NCI-H460 (cell line): ENCODE data around the gene CADPS. TPM values are rescaled to one million over a fixed set of nuclear protein-coding genes. Genes with fewer than 3 reads are reported as not detected.
"Not testable (repeated sequence)": the region's sequence is repeated elsewhere in the genome, so short reads cannot be mapped to it uniquely, and the experiment has no call there.

Experiments used
- DNase-seq: peaks from one replicate; pipeline ENCODE4 v3.0.0-alpha.2; 2016; ENCODE audit warnings: low read depth; ENCODE audit errors: extremely low read depth
- total RNA-seq: library from RNA; depleted of rRNA; stranded (reverse); fragments of >200 nt; shearing (Covaris generic); gene quantifications from 2 replicates; pipeline ENCODE4 v1.2.3, GENCODE V29; 2014

Gene CADPS
- total RNA-seq, 1 experiment from 2014 or later = not detected

GRCh38 chr3:62604751-62605351 is 270.4 kb downstream of the CADPS start:
- DNase-seq = no peak

GRCh38 chr3:62604298-62604697 is 270.9 kb downstream of the CADPS start:
- peak; percentile 13 for DNase-seq

DNA sequence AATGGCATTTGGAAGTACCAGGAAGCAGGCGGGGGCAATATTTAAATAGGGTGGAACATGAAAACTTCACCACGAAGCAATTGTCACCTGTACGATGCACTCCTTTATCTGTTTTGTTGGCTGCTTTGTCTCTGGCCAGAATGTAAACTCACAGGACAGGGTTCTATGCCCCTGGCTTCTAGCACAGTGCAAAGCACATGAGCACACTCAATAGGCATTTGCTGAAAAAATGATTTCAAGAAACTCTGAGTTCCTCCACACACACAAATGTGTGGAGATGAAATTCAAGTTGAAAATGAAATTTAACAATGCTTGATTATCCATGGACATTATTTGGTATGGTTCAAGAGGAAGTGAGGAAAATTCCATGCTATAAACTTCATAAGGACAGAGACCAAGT is 272.2 kb downstream of the CADPS start:
- DNase-seq = no peak

GRCh38 chr3:62602129-62602770 is 273.0 kb downstream of the CADPS start:
- no peak for DNase-seq

DNA sequence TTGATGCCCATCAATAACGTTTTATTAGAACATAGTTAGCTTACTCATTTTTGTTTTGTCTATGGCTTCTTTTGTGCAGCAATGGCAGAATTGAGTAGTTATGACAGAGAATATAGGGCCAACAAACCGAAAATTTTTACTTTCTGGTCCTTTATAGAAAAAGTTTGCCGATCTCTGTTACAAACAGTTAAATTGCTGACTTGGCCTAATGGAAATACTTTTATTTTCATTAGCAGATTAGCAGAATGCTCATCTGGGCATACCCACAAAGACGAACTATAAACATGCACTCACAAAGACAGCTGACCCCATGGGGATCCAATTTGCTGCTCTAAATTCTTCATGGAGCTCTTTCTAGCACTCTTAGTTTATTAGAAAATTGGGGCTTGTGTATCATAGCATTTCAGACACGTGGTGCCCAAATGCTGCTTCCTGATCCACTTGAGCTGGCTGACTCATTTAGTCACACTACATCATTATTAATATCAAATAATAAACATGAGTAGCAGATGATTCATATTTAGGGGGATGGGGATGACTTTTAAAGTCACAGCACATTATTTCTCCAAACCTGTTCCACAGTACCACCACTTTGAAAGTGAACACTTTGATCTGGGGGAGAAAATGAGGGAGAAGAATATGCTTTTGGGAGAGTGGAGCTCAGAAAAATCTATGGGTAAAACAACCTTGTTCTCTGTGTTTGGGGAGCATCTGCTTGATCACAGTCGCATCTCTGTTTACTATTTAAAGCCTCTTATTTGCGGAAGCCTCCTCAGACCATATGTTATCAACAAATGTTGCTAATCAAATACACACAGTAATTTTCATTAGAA is 273.8 kb downstream of the CADPS start:
- DNase-seq = no peak

- DNase-seq = no peak
Observed at GRCh38 chr3:62600033-62600432, 275.2 kb downstream of the CADPS start.

- no peak for DNase-seq
Observed at GRCh38 chr3:62597491-62597890, 277.7 kb downstream of the CADPS start.

- no peak for DNase-seq
Observed at GRCh38 chr3:62592408-62592807, 282.8 kb downstream of the CADPS start.

DNA sequence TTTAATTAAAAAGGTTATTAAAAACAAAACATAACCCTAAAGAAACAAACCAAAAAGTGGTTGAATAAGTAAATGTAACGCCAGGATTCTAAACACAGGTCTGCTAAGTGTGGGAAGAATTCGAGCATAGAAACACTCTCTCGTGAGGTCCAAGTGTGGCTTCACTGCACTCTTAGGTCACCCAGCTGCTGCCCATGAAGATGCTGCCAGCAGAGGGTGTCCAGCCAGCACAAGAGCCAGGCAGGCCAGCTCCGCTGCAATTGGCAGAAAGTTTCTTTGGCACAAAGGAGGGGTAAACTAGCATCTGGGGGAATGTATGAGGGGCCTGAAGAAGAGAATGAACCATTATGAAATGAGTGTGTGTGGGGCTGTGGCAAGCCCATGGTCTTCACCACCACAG is 286.1 kb downstream of the CADPS start:
- no peak for DNase-seq

- no peak for DNase-seq
Observed at GRCh38 chr3:62587579-62588031, 287.6 kb downstream of the CADPS start.

DNA sequence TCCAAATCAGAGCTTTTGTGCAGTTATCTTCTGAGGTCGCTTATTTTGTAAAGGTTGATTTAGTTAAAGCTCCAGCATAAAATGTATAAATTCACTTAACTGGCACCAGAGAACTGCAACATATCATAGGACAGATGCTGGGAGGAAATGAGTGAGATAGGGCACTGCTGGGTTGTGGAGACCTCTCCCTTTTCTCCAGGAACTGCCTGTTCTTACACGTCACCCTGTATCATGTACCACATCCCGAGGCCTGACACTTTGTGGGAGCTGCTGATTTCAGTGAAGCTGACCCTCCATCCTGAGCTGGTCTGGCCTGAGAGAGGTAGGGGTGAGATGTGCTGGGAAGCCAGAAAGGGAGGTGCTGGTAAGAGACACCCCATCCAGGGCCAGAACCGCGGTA is 288.0 kb downstream of the CADPS start:
- no peak for DNase-seq

DNA sequence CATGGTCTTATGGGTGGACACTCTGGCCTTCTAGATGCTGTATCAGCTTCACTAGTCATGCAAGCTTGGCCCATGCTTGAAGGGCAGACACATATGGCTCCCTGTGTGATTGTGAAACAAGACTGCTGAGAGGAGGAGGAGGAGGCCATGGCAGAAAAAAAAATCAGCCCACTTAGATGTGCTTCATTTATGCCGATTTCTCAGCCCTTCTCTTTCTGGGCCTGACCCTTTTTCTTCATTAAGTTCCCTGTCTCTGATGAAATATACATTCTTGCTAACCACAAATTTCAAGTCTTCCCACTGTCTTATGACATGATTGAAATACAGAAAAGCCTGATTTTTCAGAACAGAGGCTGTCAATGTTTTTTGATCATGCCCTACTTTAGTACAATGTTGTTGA is 288.9 kb downstream of the CADPS start:
- no peak for DNase-seq

- DNase-seq = no peak
Observed at GRCh38 chr3:62585861-62586260, 289.4 kb downstream of the CADPS start.

DNA sequence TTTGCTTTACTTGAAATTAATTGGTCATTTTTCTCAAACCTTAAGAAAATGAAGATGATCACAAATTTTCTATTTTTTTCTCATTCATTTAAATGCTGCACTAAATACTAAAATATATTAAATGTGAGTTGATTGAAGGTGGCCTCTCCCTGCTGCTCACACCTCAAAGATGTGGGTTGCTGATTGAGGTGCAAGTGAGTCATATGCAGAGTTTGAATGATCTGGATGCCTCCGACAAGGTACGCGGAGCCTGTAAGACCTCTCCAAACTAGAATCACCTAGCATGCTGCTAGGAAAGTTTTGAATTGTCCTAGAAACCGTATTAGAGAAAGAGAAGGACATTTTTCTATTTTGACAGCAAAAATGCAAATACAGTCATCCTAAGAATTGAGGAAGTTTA is 290.6 kb downstream of the CADPS start:
- DNase-seq = no peak

GRCh38 chr3:62582495-62583172 is 292.6 kb downstream of the CADPS start:
- no peak for DNase-seq

- DNase-seq = not testable (repeated sequence)
Observed at GRCh38 chr3:62580485-62580884, 294.7 kb downstream of the CADPS start.

DNA sequence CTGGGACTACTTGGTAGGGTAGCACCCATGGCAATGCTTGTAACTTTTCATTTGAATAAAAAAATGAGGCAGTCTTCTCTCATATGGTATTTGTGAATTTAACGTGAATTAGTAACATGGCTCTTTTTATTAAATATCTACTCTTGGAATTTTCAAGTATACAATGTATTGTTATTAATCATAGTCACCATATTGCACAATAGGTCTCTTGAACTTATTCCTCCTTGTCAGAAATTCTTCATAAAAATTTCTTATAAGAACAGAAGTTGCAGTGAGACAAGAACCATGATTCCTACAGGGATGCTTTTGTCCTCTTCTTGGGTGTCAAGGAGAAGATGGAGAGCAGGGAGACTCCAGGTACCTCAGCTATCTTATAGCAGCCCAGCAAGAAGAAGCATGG is 298.1 kb downstream of the CADPS start:
- no peak for DNase-seq

- DNase-seq = no peak
Observed at GRCh38 chr3:62574266-62574898, 300.8 kb downstream of the CADPS start.

GRCh38 chr3:62571916-62572315 is 303.3 kb downstream of the CADPS start:
- DNase-seq = no peak

GRCh38 chr3:62570888-62571287 is 304.3 kb downstream of the CADPS start:
- no peak for DNase-seq

DNA sequence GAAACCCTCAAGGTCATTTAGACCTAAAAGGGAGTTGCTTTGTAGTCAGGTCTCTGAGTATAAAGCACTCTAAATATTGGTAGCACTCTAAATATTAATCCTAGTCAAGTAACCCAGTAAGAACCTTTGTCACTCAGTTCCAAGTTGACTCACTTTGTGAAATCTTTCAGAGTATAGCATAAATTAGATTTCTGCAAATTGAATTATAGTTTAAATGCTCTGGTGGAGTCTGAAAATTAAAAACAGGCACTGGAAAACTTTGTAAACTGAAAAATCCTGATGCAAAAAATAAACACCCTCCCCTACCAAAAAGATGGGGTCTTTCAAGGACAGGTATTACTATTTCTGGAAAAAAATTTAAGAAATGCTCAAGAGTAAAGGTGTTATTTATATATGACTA is 305.6 kb downstream of the CADPS start:
- no peak for DNase-seq
